T-helper 1 cell treated with Interleukin-12 subunit alpha and Interleukin-12 subunit beta and Interleukin-4 antibody, amounts not matched to agents 30 μg/mL and 1 μg/mL, for 36 hours (primary cell): Measurements from ENCODE around the gene HES2.
"Not testable (repeated sequence)": the region's sequence is repeated elsewhere in the genome, so short reads cannot be mapped to it uniquely, and the experiment has no call there.

Source experiments
- H3K27ac Mint-ChIP-seq: one replicate; pipeline ENCODE4 v1.8.0; 2021; ENCODE audit warnings: mild to moderate bottlenecking, mixed read lengths
- H3K27me3 Mint-ChIP-seq: one replicate; pipeline ENCODE4 v1.8.0; 2021; ENCODE audit warnings: low read depth, mixed read lengths
- H3K36me3 Mint-ChIP-seq: one replicate; pipeline ENCODE4 v1.8.0; 2021; ENCODE audit warnings: low read depth, mixed read lengths
- H3K4me1 Mint-ChIP-seq: one replicate; pipeline ENCODE4 v1.8.0; 2021; ENCODE audit warnings: low read depth, mixed read lengths
- H3K4me3 Mint-ChIP-seq: one replicate; pipeline ENCODE4 v1.8.0; 2021; ENCODE audit warnings: mild to moderate bottlenecking, moderate library complexity, mixed read lengths
- H3K9me3 Mint-ChIP-seq: one replicate; pipeline ENCODE4 v1.8.0; 2021; ENCODE audit warnings: mixed read lengths

The HES2 gene

DNA sequence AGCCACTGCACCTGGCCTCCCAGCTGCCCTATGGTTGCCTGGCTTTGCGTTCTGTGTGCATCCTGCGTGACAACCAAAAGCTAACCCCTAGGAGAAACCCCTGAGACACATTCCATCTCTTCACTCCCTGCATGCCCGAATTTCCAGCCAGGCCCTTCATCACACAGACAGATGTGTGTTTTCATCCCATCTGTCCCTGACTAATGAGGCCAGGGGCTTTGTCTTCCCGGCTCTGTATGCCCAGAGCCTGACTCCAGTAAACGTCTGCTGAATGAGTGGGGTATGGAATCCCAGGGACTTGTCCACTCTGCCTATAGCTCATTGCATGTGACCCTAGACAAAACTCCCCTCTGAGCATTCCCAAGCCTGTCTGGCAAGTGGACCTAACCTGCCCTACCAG is 14.5 kb upstream of the HES2 start:
- Mint-ChIP-seq H3K27me3 (peaks cover 39% of the 10 kb centered on the region), H3K4me3 (no peak overlapping the region), H3K27ac (no peak overlapping the region), H3K4me1 (peaks cover 5% of the 10 kb centered on the region), H3K36me3 (no peaks in the 10 kb centered on the region), H3K9me3 (no peaks in the 10 kb centered on the region)

GRCh38 chr1:6431645-6432579 is 12.2 kb upstream of the HES2 start:
- H3K27me3 Mint-ChIP-seq: peaks cover 32% of the 10 kb centered on the region
- H3K36me3 Mint-ChIP-seq, H3K27ac Mint-ChIP-seq, H3K4me1 Mint-ChIP-seq, H3K9me3 Mint-ChIP-seq, H3K4me3 Mint-ChIP-seq: not testable (repeated sequence)

- H3K27me3 Mint-ChIP-seq: peaks cover 40% of the 10 kb centered on the region
- H3K4me1 Mint-ChIP-seq, H3K4me3 Mint-ChIP-seq, H3K9me3 Mint-ChIP-seq, H3K36me3 Mint-ChIP-seq, H3K27ac Mint-ChIP-seq: not testable (repeated sequence)
These were observed 10.1 kb upstream of the HES2 start for GRCh38 chr1:6429660-6430411.

DNA sequence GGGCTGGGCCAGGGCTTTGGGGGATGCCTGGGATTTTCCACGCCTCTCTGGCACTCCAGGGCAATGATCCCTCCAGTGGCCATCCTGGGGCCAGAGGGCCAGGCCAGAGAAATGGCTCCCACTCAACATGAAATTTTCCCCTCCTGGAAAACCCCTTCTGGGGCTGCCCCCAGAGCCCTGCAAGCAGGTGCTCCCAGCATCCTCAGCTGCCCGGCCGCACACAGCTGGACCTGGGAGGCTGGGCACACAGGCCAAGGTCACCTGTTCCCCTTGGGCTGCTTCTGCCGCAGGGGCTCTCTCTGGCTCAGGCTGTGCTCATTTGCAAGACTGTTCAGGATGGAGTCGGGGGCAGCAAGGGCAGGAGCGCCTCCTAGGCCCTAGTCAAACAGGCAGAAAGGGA is 8.7 kb upstream of the HES2 start:
- H3K4me1 Mint-ChIP-seq, H3K27ac Mint-ChIP-seq, H3K36me3 Mint-ChIP-seq, H3K4me3 Mint-ChIP-seq, H3K9me3 Mint-ChIP-seq: not testable (repeated sequence)
- H3K27me3 Mint-ChIP-seq: peaks cover 43% of the 10 kb centered on the region

DNA sequence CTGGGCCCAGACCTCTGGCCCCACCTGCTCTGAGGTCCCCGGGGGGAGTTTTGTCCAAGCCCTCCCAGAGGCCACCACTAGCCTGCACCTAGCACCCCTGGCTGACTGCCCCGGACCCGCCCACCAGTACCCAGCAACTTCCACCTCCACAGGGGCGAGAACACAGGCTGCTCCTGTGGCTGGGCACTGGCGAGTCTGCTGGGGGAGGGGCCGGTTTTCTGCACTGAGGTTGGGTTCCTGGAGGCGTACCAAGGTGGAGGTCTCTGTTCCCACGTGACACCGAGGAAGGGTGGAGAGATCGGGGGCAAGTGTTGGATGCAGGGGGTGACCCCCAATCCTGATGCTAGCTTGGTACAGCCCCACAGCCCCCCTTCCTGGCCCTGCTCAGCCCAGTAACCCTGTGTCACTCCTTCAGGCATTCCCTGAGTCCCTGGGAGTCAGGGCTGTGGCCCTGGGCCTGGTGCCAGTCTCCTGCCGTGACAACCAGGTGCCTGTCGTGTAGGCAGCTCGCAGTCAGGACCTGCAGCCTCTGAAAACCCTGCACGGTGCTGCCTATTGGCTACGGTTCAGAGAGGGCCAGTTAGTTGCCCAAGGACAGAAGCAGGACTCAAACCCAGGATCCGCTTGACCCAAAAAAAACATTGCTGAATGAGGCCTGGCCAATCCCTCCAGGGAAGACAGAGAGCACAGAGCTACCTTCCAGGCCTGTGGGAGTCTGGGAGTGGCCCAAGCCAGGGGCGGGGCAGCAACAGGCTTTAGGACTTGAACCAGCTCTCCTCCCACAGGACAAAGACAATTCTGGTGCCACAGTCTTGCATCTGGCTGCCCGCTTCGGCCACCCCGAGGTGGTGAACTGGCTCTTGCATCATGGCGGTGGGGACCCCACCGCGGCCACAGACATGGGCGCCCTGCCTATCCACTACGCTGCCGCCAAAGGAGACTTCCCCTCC is 8.0 kb upstream of the HES2 start:
- peaks cover 5% of the 10 kb centered on the region for H3K4me1 Mint-ChIP-seq
- H3K9me3 Mint-ChIP-seq: no peaks in the 10 kb centered on the region
- no peaks in the 10 kb centered on the region for H3K36me3 Mint-ChIP-seq
- peaks cover 48% of the 10 kb centered on the region for H3K27me3 Mint-ChIP-seq
- no peak overlapping the region for H3K27ac Mint-ChIP-seq
- no peak overlapping the region for H3K4me3 Mint-ChIP-seq

DNA sequence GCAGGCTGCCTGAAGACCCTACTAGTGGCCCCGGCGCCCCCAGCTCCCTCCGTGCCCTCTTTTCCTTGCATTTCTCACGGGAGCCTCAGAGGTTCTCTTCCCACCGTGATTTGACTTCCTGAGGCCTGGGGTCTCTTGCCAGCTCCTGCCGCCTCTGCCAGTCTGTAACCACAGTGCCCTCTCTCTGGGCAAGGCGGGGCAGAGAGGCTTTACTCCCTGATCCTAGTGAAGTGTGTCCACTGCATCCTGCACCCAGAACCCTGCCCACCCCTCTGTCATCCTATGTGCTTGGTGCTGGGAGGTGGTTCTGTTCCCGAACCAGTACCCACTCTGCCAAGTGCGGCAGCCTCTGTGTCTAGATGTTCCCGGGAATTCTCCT is 7.2 kb upstream of the HES2 start:
- no peak overlapping the region for H3K4me3 Mint-ChIP-seq

DNA sequence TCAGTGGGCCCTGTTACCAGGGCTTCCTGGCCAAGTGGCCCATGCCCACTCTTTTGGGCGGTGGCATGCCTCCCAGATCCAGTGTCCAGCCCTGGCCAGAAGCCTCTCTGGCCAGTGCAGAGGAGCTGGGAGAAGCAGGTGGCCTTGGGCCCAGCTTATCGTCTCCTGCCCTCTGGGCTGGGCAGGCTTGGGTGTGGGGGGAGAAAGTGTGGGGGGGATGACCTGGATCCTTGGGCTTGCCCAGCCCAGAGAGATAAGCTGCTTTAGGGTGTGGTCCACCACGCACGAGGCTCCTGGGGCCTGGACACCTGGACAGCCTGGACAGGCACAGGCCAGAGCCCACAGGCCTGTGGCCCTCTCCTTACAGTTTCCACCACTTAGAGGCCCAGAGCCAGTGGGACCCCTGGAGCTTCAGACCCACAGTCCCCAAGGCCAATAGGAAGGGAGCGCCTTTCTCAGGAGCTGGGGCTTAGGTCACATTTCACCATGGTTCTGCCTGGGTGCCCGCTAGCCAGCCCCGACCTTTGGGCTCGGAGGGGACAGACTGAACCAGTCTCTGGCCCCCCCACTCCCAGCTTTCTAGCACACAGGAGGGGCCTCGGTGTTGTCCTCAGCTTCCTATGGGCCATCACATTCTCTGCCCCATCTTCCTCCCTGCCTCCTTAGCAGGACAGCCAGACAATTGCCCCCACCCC is 6.7 kb upstream of the HES2 start:
- H3K4me1 Mint-ChIP-seq: peaks cover 9% of the 10 kb centered on the region
- H3K27ac Mint-ChIP-seq: no peak overlapping the region
- peaks cover 56% of the 10 kb centered on the region for H3K27me3 Mint-ChIP-seq
- no peaks in the 10 kb centered on the region for H3K9me3 Mint-ChIP-seq
- H3K4me3 Mint-ChIP-seq: no peak overlapping the region
- H3K36me3 Mint-ChIP-seq: no peaks in the 10 kb centered on the region

More for the DNA sequence above, 7.2 kb upstream of the HES2 start:
- Mint-ChIP-seq H3K9me3 (no peaks in the 10 kb centered on the region), H3K27ac (no peak overlapping the region), H3K36me3 (no peaks in the 10 kb centered on the region), H3K27me3 (peaks cover 54% of the 10 kb centered on the region), H3K4me1 (peaks cover 5% of the 10 kb centered on the region)

DNA sequence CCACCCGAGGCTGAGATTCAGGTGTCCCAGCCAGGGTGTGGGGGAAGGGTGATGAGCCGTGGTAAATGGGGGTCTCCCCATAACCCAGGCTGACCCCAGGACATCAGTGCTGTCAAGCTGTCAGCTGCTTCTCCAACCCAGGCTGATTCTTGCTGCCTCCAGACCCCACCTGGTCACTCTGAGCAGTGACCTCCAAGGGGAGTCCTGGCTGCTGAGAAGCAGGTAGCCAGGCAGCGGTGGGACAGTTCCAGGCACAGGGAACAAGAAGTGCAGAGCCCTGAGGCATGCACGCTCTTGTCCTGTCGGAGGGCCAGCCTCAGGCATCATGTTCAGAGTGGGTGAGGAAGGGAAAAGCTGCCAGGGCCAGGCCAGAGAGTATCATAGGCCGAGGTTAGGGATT is 5.9 kb upstream of the HES2 start:
- Mint-ChIP-seq H3K36me3 (no peaks in the 10 kb centered on the region), H3K4me1 (peaks cover 13% of the 10 kb centered on the region), H3K9me3 (no peaks in the 10 kb centered on the region), H3K27ac (no peak overlapping the region), H3K27me3 (peaks cover 59% of the 10 kb centered on the region), H3K4me3 (no peak overlapping the region)

GRCh38 chr1:6424619-6425593 is 5.2 kb upstream of the HES2 start, which contains the start of gene ESPN:
Gene ESPN (plus strand): TSS chr1:6424776. CDS start chr1:6424956, 180 bp downstream.
- Mint-ChIP-seq H3K9me3 (no peaks in the 10 kb centered on the region), H3K4me1 (peaks cover 13% of the 10 kb centered on the region), H3K36me3 (no peaks in the 10 kb centered on the region), H3K27ac (no peak within 1 kb of the TSS), H3K4me3 (peak within 1 kb of the TSS; percentile 31), H3K27me3 (peaks cover 58% of the 10 kb centered on the region)

- Mint-ChIP-seq H3K27me3 (peaks cover 58% of the 10 kb centered on the region), H3K27ac (no peak overlapping the region), H3K4me1 (peaks cover 13% of the 10 kb centered on the region), H3K4me3 (peak overlapping the region; percentile 31), H3K36me3 (no peaks in the 10 kb centered on the region), H3K9me3 (no peaks in the 10 kb centered on the region)
These were observed 4.4 kb upstream of the HES2 start for GRCh38 chr1:6424000-6424565.

- peaks cover 13% of the 10 kb centered on the region for H3K4me1 Mint-ChIP-seq
- H3K36me3 Mint-ChIP-seq: no peaks in the 10 kb centered on the region
- H3K27me3 Mint-ChIP-seq: peaks cover 59% of the 10 kb centered on the region
- peak overlapping the region; percentile 31 for H3K4me3 Mint-ChIP-seq
- H3K27ac Mint-ChIP-seq: no peak overlapping the region
- H3K9me3 Mint-ChIP-seq: no peaks in the 10 kb centered on the region
These were observed 3.7 kb upstream of the HES2 start for GRCh38 chr1:6423321-6423999.

DNA sequence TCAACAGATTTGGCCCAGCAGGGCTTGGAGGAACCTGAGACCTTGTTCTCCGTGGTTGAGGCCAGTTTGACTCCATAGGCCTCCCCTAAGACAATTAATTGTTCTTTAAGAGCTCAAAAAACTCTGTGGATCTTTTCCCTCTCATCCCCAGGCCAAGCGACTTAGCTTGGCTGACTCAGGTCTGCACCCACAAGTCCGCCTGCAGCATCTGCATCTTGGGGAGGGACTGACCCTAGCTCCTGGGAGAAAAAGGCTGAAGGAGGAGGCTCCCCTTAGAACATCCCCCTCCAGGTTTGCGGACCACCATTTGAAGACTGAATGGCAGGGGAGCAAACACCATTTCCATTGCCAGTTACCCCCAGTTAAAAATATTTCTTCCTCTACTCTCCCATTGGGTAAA is 1.5 kb upstream of the HES2 start:
- no peak overlapping the region for H3K27ac Mint-ChIP-seq
- peaks cover 70% of the 10 kb centered on the region for H3K27me3 Mint-ChIP-seq
- no peaks in the 10 kb centered on the region for H3K36me3 Mint-ChIP-seq
- no peaks in the 10 kb centered on the region for H3K9me3 Mint-ChIP-seq
- peaks cover 13% of the 10 kb centered on the region for H3K4me1 Mint-ChIP-seq
- no peak overlapping the region for H3K4me3 Mint-ChIP-seq
